ENCODE results near the gene EXOC4.

- TF ChIP-seq ZNF274 (IDR thresholded peaks at IDR 0.05; ENCODE audit: low read depth, low read length) (no peak), YY1 (IDR thresholded peaks at IDR 0.05; ENCODE audit: insufficient read depth, insufficient read length) (no peak), SUZ12 (IDR thresholded peaks at IDR 0.05; ENCODE audit: extremely low read depth, insufficient read depth, insufficient read length) (no peak)
Observed at GRCh38 chr7:133563251-133563650, 310.4 kb downstream of the EXOC4 start.

Measured in NT2/D1 (cell line).